Omental fat pad (tissue), 4 donors: Measurements from ENCODE around the gene FBXO8. TPM values are rescaled to one million over a fixed set of nuclear protein-coding genes. Genes with fewer than 3 reads are reported as not detected.
"Not testable (repeated sequence)": the region's sequence is repeated elsewhere in the genome, so short reads cannot be mapped to it uniquely, and the experiment has no call there.

ENCODE experiments used
- ATAC-seq: fragments of 150-250 bp; one replicate; pipeline ENCODE4 v1.9.1; 2016; ENCODE audit warnings: mild to moderate bottlenecking, moderate library complexity; ENCODE audit not compliant: low FRiP score
- DNase-seq: peaks from one replicate; pipeline ENCODE4 v3.0.0-alpha.2; 2019; ENCODE audit warnings: low spot score
- total RNA-seq, 4 donors: library from RNA; depleted of rRNA; stranded (reverse); fragments of >200 nt; gene quantifications; one replicate each; pipeline ENCODE4 v1.1.0, GENCODE V29; 2016
- TF ChIP-seq, protein P1 (sequence below), 3 donors: fragments of 450-650 bp; IDR thresholded peaks; one replicate each; pipeline ENCODE4 v1.5.1; 2016 to 2017; ENCODE audit warnings: antibody characterized with exemption in 3 of 3, mild to moderate bottlenecking in 3 of 3, moderate library complexity in 2 of 3

Gene FBXO8
- total RNA-seq, 4 donors from 2014 or later: 15.9 to 50.8 (median 30.3) TPM

DNA sequence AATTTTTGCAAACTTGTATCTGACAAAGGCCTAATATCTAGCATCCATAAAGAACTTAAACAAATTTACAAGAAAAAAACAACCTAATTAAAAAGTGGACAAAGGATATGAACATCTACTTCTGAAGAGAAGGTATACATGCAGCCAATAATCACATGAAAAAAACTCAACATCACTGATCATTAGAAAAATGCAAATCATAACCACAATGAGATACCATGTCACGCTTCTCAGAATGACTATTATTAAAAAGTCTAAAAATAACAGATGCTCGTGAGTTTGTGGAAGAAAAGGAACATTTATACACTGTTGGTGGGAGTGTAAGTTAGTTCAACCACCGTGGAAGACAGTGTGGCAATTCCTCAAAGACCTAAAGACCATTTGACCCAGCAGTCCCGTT is 24.2 kb upstream of the FBXO8 start:
- TF ChIP-seq, protein P1, sequence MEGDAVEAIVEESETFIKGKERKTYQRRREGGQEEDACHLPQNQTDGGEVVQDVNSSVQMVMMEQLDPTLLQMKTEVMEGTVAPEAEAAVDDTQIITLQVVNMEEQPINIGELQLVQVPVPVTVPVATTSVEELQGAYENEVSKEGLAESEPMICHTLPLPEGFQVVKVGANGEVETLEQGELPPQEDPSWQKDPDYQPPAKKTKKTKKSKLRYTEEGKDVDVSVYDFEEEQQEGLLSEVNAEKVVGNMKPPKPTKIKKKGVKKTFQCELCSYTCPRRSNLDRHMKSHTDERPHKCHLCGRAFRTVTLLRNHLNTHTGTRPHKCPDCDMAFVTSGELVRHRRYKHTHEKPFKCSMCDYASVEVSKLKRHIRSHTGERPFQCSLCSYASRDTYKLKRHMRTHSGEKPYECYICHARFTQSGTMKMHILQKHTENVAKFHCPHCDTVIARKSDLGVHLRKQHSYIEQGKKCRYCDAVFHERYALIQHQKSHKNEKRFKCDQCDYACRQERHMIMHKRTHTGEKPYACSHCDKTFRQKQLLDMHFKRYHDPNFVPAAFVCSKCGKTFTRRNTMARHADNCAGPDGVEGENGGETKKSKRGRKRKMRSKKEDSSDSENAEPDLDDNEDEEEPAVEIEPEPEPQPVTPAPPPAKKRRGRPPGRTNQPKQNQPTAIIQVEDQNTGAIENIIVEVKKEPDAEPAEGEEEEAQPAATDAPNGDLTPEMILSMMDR (IDR thresholded peaks at IDR 0.05): no peak
- ATAC-seq (no peak), DNase-seq (no peak)

DNA sequence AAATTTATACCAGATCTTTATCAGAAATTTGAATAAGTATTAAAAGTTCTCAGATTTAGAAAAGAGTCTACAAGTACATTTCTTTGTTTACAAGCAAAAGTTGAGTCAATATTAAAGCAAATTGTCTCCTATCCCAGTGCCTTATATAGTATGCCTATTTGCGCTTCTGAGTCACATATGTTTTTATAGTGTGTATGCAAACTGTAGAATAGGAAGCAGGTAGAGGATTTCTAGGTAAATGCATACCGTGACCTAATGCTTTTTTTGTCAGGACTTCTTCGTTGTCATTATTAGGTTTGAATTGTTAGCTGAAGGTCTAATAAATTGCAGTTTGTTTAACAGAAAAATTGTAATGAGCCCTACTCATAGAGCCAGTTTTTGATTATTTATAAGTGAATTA is 22.5 kb upstream of the FBXO8 start:
- DNase-seq (no peak), ATAC-seq (no peak)
- TF ChIP-seq, protein P1 (IDR thresholded peaks at IDR 0.05): no peak

DNA sequence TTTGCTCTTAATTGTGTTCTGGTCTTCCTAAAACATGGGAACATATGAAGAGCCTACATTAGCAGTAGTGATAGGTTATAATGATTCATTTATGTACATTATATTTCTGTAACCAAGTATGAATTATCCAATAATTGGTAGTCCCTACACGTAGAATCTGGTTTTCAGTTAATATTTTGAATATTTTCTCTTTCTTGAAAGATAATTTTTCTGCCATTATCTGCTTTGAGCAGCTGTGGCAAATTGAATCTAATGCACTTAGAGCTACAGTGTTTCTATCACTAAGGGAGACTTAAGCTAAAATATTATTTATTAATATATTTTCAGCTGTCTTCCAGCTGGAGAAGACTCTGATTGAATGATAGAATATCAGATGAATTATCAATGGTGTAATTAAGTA is 21.2 kb upstream of the FBXO8 start:
- ATAC-seq: no peak
- no peak for DNase-seq
- TF ChIP-seq, protein P1 (IDR thresholded peaks at IDR 0.05): no peak

DNA sequence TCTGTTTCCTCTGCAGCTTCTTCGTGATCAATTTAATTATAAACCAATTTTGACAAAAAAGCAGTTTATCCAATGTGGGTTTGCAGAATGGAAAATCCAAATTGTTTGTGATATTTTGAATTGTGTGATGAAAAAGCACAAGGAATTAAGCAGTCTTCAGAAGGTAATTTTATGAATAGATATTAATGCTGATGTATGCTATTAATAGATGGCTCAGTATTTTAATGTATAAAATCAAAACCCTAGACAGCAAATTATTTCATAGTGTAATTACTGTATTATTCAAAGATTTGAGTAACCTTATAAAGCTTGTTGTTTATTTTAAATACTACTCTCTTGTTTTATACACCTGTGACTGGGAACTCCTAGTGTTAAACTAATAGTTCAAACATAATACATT is 20.2 kb upstream of the FBXO8 start:
- no peak for ATAC-seq
- TF ChIP-seq, protein P1 (IDR thresholded peaks at IDR 0.05): no peak
- no peak for DNase-seq

DNA sequence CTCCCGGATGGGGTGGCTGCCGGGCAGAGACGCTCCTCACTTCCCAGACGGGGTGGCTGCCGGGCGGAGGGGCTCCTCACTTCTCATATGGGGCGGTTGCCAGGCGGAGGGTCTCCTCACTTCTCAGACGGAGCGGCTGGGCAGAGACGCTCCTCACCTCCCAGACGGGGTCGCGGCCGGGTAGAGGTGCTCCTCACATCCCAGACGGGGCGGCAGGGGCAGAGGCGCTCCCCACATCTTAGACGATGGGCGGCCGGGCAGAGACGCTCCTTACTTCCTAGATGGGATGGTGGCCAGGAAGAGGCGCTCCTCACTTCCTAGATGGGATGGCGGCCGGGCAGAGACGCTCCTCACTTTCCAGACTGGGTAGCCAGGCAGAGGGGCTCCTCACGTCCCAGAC is 11.7 kb upstream of the FBXO8 start:
- not testable (repeated sequence) for ATAC-seq, DNase-seq

DNA sequence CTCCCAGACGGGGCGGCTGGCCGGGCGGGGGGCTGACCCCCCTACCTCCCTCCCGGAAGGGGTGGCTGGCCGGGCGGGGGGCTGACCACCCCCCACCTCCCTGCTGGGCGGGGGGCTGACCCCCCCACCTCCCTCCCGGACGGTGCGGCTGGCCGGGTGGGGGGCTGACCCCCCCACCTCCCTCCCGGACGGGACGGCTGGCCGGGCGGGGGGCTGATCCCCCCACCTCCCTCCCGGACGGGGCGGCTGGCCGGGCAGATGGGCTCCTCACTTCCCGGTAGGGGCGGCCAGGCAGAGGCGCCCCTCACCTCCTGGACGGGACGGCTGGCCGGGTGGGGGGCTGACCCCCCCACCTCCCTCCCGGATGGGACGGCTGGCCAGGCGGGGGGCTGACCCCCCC is 11.2 kb upstream of the FBXO8 start:
- not testable (repeated sequence) for DNase-seq, ATAC-seq

DNA sequence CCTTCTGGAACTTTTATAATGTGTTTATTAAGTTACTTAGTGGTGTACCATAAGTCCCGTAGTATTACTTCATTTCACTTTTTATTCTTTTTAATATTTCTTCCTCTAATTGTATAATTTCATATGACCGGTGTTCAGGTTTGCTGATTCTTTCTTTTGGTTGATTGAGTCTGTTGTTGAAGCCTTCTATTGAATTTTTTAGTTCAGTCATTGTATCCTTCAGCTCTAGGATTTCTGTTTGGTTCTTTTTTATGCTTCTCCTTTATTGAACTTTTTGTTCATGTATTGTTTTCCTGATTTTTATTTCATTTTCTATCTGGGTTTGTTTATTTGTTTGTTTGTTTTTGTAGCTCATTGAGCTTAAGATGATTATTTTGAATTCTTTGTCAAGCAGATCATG is 9.0 kb upstream of the FBXO8 start:
- DNase-seq (no peak), ATAC-seq (no peak)
- TF ChIP-seq, protein P1 (IDR thresholded peaks at IDR 0.05): no peak

DNA sequence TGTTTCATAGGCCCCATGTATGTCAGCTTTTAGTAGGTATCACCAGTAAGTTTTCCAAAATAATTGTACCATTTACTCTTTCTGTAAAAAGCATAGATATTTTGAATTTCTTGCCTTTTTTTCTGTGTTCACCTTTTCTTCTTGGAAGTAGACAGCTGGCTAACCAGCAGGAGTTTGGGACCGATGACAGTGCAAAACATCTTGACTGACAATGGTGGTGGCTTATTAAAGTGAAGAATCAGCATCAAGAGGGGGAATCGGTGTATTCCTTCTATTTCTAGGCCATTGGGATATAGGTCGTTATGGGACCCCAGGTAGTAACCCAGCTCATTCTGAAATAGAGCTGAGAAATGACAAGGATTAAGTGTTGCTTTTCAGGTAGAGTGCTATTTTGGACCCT is 3.4 kb upstream of the FBXO8 start:
- no peak for ATAC-seq
- TF ChIP-seq, protein P1 (IDR thresholded peaks at IDR 0.05): no peak
- no peak for DNase-seq
